Left renal cortex interstitium (tissue), 4 donors: Measurements from ENCODE around the gene CD101. TPM values are rescaled to one million over a fixed set of nuclear protein-coding genes. Genes with fewer than 3 reads are reported as not detected.
A peak's percentile ranks its signal among the peaks of the same experiment; 100 is the strongest.

ENCODE experiments used
- DNase-seq, 4 donors: peaks; one replicate each; pipeline ENCODE4 v3.0.0-alpha.2; 2013; ENCODE audit warnings: low read depth in 4 of 4, low spot score in 2 of 4, missing footprints in 1 of 4
- polyA plus RNA-seq, 4 donors: library from polyadenylated mRNA; unstranded; fragments of 120-200 nt; gene quantifications; one replicate each; pipeline ENCODE4 v1.2.1, GENCODE V29; 2013; ENCODE audit not compliant: insufficient read length in 4 of 4

The CD101 gene
- polyA plus RNA-seq, 4 donors: 1.8 to 3.3 (median 2.2) TPM

GRCh38 chr1:117013309-117013858 is 11.8 kb downstream of the CD101 start:
- peak in 2 of 4 donors; percentile 13 to 23 for DNase-seq

- DNase-seq: no peak
Observed at GRCh38 chr1:117014209-117014608, 12.6 kb downstream of the CD101 start.

DNA sequence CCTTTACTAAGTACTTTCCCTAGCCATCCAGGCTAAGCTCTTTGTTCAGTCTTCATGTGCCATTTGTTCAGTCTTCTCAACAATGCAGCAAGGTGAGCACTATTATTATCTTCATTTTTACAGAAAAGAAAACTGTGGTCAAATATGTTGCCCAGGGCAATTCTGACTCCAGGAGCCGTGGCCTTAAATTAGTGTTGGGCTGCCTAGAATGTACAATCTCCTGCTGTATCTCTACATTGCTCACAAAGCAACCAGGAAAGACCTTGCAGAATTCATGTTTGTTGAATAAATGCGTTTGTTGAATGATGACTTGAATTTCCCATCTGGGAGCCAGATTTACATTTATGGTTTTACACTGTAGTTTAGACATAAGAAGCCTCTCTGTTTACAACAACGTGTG is 14.2 kb downstream of the CD101 start:
- no peak for DNase-seq

DNA sequence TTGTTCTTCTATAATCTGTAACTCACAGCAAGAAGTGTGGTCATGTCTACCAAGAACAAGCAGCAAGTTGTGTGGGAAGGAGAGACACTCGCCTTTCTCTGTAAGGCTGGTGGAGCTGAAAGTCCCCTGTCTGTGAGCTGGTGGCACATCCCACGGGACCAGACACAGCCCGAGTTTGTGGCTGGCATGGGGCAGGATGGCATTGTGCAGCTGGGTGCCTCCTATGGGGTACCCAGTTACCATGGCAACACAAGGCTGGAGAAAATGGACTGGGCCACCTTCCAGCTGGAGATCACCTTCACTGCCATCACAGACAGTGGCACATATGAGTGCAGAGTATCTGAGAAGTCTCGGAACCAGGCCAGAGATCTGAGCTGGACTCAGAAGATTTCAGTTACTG is 15.5 kb downstream of the CD101 start:
- DNase-seq: no peak

GRCh38 chr1:117017648-117018047 is 16.1 kb downstream of the CD101 start:
- no peak for DNase-seq

- no peak for DNase-seq
Observed at GRCh38 chr1:117020526-117021156, 19.1 kb downstream of the CD101 start.

DNA sequence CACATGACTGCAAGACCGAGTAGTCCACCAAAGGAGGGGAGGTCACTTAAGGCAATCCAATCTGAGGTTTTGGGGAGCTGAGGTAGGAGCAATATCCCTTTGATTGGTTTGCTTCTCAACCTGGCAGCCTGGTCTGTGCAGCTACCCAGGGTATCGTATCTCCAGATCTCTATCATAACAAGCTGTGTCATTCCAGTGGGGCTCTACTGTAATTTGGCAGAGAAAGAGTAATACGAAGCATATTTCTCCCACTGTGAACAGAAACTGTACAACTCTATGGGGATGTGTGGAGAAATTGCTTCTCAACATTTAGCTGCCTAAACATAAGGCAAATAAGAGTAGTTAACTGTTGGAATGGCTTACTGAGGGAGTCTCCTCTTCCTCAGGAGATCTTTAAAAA is 20.6 kb downstream of the CD101 start:
- DNase-seq: no peak

DNA sequence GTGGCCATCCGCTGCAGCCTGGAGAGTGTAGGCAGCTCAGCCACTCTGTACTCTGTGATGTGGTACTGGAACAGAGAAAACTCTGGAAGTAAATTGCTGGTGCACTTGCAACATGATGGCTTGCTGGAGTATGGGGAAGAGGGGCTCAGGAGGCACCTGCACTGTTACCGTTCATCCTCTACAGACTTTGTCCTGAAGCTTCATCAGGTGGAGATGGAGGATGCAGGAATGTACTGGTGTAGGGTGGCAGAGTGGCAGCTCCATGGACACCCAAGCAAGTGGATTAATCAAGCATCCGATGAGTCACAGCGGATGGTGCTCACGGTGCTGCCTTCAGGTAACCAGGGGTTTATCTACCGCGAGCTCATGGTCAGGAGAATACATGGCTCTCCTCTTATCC is 24.0 kb downstream of the CD101 start:
- no peak for DNase-seq

DNA sequence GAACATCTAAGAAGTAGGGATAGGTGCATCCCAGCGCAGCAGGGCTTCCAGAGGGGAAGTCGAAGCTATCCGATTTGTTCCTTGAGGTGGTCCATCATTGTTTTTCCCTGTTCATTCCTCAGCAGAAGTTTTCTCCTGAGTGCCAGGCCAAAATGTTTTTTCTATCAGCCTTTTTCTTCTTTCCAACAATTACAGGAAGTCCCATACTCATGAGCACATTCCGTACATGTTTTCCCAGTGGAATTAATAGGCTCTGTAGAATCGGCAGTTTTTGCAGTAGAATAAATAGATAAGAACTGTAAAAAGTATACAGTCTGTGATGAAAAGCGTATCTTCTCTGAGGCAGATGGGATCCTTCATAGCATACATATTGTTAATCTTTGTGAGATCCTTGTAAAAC is 24.8 kb downstream of the CD101 start:
- DNase-seq: no peak

- DNase-seq: no peak
Observed at GRCh38 chr1:117029685-117030084, 28.1 kb downstream of the CD101 start.

DNA sequence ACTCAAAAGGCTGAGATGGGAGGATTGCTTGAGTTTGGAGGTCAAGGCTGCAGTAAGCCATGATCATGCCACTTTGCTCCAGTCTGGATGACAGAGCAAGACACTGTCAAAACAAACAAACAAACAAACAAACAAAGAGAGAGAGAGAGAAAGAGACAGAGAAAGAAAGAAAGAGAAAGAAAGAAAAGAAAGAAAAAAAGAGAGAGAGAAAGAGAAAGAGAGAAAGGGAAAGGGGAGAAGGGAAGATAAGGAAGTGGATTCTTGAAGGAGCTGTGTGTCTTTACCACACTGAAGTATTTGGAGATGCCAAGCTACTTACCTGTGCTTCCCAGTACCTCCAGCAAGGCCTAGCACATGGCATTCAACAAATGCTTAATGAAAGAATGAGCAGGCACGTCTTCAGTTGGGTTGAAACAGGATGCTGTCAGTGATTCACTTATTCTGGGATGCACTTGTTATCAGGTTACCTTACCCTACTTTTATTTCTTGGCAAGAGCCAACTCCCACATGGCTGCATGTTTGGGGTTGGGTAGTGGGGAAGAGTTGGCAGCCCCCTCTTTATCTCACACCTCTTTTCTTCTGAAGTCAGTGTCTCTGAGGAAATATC is 28.8 kb downstream of the CD101 start:
- DNase-seq: no peak

DNA sequence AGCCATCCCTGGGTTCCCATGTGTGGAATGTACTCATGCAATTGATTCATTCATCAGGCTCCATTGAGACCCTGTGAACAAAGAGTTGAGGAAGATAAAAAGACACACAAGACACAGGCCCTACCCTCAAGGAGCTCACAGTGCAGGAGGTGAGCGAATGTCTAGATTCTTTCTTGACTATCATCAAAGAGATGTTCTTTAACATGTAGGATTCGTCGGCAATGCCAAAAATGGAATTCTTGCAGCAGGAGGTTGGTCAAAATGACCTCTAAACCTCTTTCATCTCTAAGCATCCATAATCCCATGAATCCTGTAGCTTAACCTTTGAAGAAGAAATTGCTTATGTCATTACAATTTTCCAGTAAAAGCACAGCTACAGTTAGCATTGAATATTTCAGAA is 30.7 kb downstream of the CD101 start:
- no peak for DNase-seq

DNA sequence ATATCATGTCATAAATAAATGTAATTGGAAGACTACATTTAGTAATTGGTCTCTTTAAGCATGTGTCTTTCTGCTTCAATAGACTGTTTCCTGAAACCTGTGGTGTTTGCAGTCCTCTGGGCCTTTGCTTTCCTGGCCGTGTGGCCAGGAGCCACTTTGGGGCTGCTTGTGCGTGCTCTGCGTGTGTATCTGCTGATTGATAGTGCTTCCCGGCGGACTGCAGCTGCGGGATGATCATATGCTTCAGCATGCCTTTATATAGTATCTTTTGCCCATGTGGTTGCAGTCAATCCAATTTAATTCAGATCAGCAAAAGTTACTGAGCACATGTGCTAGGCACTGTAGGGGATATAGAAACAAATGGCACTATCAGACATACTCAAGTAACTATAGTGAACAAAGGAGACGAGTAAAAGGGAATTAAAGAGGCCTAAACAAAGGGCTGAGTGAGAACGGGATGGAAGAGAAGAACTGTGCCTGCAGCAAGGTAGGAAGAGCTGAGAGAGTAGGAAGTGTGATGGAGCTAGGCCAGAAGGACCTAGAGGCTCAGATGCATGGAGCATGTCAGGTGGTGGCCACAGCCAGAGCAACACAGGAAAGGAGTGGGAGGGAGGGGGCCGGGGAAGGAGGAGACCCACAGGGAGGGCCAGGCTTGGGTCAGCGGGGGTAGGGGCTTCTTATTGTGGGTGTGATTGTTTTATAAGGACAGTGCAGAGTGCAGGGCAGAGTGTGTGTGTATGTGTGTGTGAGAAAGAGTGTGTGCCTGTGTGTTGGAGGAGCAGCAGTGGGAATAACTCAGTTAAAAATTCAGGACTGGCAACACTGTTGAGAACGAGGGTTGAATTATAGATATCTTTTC is 31.4 kb downstream of the CD101 start:
- no peak for DNase-seq

- DNase-seq: no peak
Observed at GRCh38 chr1:117033772-117034171, 32.2 kb downstream of the CD101 start.

DNA sequence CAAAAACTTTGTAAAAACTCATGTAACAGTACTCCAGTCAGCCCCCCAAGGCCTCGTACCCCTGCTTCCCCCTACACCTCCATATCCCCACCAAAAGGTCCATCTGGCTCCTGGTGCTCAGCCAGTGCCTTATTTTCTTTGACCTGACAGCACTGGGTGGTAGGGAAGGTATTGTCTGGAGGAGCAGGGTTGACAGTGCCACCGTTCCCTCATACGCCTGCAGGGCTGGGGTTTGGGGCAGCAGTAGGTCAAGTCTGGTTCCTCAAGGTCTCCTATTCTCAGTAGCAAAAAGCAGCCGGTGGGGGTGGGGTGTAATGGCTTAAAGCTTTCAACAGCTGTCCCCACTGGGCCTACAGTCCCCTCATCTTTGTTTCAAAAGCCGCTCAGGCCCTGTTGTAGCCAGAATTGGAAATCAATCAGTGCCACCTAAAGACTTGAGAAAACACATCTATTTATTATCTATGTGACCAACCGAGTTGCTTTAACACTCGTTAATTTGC is 33.3 kb downstream of the CD101 start:
- no peak for DNase-seq

DNA sequence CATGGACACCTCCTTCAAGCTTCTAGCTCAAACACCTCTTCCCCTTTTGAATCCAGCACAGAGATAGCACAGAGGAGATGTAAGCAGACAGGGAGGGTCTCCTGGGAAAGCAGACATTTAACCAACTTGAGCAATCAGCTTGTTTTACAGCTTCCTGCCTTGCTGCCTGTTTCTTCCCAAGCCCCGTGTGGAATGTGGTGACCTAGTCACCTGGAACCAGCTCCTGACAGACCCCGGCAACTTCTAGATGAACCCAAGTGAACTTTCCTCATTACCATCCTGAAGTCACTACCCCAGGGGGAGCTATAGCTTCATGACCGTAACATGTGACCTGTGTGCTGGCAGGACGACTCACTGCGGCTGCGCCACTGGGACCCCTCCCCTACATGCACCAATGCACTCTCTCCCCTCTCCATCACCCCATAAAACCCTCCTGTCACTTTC is 34.5 kb downstream of the CD101 start:
- DNase-seq: peak in 1 of 4 donors; percentile 58

DNA sequence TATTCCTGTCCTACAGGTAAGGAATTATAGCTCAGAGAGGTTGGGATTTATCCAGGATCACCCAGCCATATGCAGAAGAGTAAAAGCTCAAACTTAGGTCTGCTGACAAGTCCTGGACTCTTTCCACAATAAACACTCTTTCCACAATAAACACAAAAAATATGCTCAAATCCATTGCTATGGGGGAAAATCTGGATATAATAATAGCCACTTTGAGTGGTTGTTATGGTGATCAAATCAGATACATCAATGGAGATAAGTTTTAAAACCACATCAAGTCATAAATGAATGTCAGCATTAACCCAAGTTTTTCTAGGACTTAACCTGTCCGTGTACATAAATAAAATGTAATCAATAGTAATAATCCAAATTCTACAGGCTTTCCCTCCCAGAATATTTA is 36.2 kb downstream of the CD101 start:
- DNase-seq: no peak

DNA sequence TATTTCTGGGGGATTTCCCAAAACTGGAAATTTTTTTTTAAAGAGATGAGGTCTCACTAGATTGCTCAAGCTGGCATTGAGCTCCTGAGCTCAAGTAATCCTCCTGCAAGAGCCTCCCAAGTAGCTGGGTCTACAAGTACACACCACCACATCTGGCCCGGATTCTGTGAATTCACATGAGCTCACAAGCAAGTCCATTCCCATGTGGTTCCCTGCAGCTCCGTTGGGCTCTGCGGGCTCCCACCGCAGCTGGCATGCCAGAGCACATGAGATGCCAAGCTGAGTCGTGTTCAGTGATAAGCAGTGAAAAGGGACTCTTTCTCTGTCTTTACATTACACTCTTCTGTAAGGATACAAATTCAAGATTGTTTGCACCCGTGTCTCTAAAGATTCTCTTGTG is 36.7 kb downstream of the CD101 start:
- DNase-seq: no peak

DNA sequence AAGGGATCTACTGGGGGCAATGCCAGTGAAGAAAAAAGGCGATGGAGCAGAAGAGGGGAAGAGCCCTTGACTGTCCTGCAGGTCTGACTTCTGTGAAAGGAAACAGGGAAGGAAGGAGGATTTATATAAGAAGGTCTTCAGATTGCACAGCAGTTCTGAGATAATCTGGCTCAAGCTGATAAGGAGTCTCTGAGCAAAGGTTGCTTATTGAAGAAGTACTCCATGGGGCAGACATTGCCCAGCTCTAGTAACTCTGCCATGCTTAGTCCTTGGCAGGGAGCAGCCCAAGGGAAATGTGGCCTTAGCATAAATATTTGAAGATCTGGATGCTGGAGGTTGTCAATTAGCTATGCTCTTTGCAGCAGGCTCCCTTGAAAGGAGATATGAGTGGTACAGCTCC is 42.7 kb downstream of the CD101 start:
- DNase-seq: no peak

GRCh38 chr1:117045644-117046043 is 44.1 kb downstream of the CD101 start:
- no peak for DNase-seq

GRCh38 chr1:117046781-117047180 is 45.2 kb downstream of the CD101 start:
- DNase-seq: no peak
